Measurements from ENCODE around the gene EFHD1. TPM values are rescaled to one million over a fixed set of nuclear protein-coding genes. Genes with fewer than 3 reads are reported as not detected.
A peak's percentile ranks its signal among the peaks of the same experiment; 100 is the strongest.

The EFHD1 gene
- total and polyA plus RNA-seq, 9 of the 15 experiments (the other 6 are each of a cell fraction or from before 2014, with no cell fraction given): 0.66 to 9.1 (median 2.0) TPM

- TF ChIP-seq FOXK2 (conservative IDR thresholded peaks at IDR 0.05 in 1 of 2, IDR thresholded peaks at IDR 0.05 in 1 of 2; ENCODE audit: low read depth in 2 of 2): no peak
- no peak for TF ChIP-seq KDM4B (IDR thresholded peaks at IDR 0.05; ENCODE audit: borderline replicate concordance in 2 of 2, low read depth in 1 of 2)
- no peak for TF ChIP-seq MCM3 (IDR thresholded peaks at IDR 0.05)
- TF ChIP-seq HES1 (IDR thresholded peaks at IDR 0.05; ENCODE audit: low read depth): no peak
- TF ChIP-seq TAF15 (IDR thresholded peaks at IDR 0.05; ENCODE audit: low read depth, low read length): no peak
- no peak for TF ChIP-seq FOXJ2 (tag; IDR thresholded peaks at IDR 0.05)
- TF ChIP-seq KLF13 (tag; IDR thresholded peaks at IDR 0.05; ENCODE audit: borderline replicate concordance, low read depth): 0 out of 2 replicates have a peak, but pooled peaks have one; percentile 39
- no peak for TF ChIP-seq TAF9B (IDR thresholded peaks at IDR 0.05; ENCODE audit: partially characterized antibody)
- TF ChIP-seq ZNF165 (CRISPR knock-in tag; IDR thresholded peaks at IDR 0.05; ENCODE audit: borderline replicate concordance): no peak
- no peak for TF ChIP-seq GATA2 (CRISPR knock-in tag; IDR thresholded peaks at IDR 0.05)
- TF ChIP-seq MYC (IDR thresholded peaks at IDR 0.05; ENCODE audit: low read depth, low read length): no peak
- no peak for TF ChIP-seq MYC (CRISPR knock-in tag; IDR thresholded peaks at IDR 0.05; ENCODE audit: borderline replicate concordance, low read depth)
- TF ChIP-seq ZNF830 (CRISPR knock-in tag; IDR thresholded peaks at IDR 0.05): no peak
- TF ChIP-seq E2F8 (IDR thresholded peaks at IDR 0.05; ENCODE audit: low read depth, partially characterized antibody): no peak
- no peak for TF ChIP-seq KDM1A (IDR thresholded peaks at IDR 0.05)
- TF ChIP-seq HDGF (IDR thresholded peaks at IDR 0.05): no peak
- TF ChIP-seq LCOR (CRISPR knock-in tag; IDR thresholded peaks at IDR 0.05): no peak
- no peak for TF ChIP-seq ZNF184 (CRISPR knock-in tag; IDR thresholded peaks at IDR 0.05)
- no peak for TF ChIP-seq TBL1XR1 (IDR thresholded peaks at IDR 0.05; ENCODE audit: low read length in 2 of 2)
- TF ChIP-seq ZFX (CRISPR knock-in tag; IDR thresholded peaks at IDR 0.05): peak; percentile 95
- TF ChIP-seq ZNF561 (CRISPR knock-in tag; conservative IDR thresholded peaks at IDR 0.05): no peak
- no peak for TF ChIP-seq HIVEP1 (CRISPR knock-in tag; IDR thresholded peaks at IDR 0.05)
- TF ChIP-seq PML (IDR thresholded peaks at IDR 0.05; ENCODE audit: low read length): no peak
- no peak for TF ChIP-seq FIP1L1 (IDR thresholded peaks at IDR 0.05; ENCODE audit: low read depth, low read length, poor library complexity, severe bottlenecking)
- no peak for TF ChIP-seq POLR3G (IDR thresholded peaks at IDR 0.05; ENCODE audit: extremely low read depth, insufficient read length, insufficient replicate concordance)
- TF ChIP-seq FOXP1 (CRISPR knock-in tag; IDR thresholded peaks at IDR 0.05): no peak
- TF ChIP-seq MTF1 (CRISPR knock-in tag; IDR thresholded peaks at IDR 0.05; ENCODE audit: borderline replicate concordance): no peak
- no peak for TF ChIP-seq FOXK1 (CRISPR knock-in tag; IDR thresholded peaks at IDR 0.05; ENCODE audit: borderline replicate concordance)
Observed at GRCh38 chr2:232697059-232697806, 63.8 kb downstream of the EFHD1 start, which contains the start of gene GIGYF2 (continued).

Measured in K562 (cell line).